HS-5 (cell line): ENCODE results near the gene TIMM21.

Source experiments
- DNase-seq: peaks from one replicate; pipeline ENCODE4 v3.0.0-alpha.2; 2012; ENCODE audit warnings: low read depth

Gene TIMM21

GRCh38 chr18:74147779-74148542 lies at the start of gene TIMM21, which contains the start of gene FBXO15:
Gene TIMM21, plus strand, starts transcription at chr18:74148523. Its CDS starts 286 bp downstream, at chr18:74148809.
Gene FBXO15, minus strand, starts transcription at chr18:74147834. Its CDS starts 49 bp downstream, at chr18:74147785.
- peak; percentile 77 for DNase-seq

- DNase-seq = no peak
Observed at GRCh38 chr18:74108460-74108859, 39.9 kb upstream of the TIMM21 start.

GRCh38 chr18:74110149-74110548 lies 38.2 kb upstream of the TIMM21 start:
- no peak for DNase-seq

GRCh38 chr18:74110976-74111375 lies 37.3 kb upstream of the TIMM21 start:
- no peak for DNase-seq

- DNase-seq = no peak
Observed at GRCh38 chr18:74113711-74114110, 34.6 kb upstream of the TIMM21 start.

GRCh38 chr18:74114116-74114515 lies 34.2 kb upstream of the TIMM21 start:
- DNase-seq = no peak

- no peak for DNase-seq
Observed at GRCh38 chr18:74115046-74115445, 33.3 kb upstream of the TIMM21 start.

- no peak for DNase-seq
Observed at GRCh38 chr18:74116633-74117554, 31.4 kb upstream of the TIMM21 start.

- no peak for DNase-seq
Observed at GRCh38 chr18:74123200-74123599, 25.1 kb upstream of the TIMM21 start.

- DNase-seq = no peak
Observed at GRCh38 chr18:74124642-74125041, 23.7 kb upstream of the TIMM21 start.

- no peak for DNase-seq
Observed at GRCh38 chr18:74126684-74127655, 21.4 kb upstream of the TIMM21 start.

- no peak for DNase-seq
Observed at GRCh38 chr18:74128159-74128558, 20.2 kb upstream of the TIMM21 start.

GRCh38 chr18:74131124-74131523 lies 17.2 kb upstream of the TIMM21 start:
- DNase-seq = no peak

GRCh38 chr18:74132201-74132600 lies 16.1 kb upstream of the TIMM21 start:
- no peak for DNase-seq

GRCh38 chr18:74137920-74138538 lies 10.3 kb upstream of the TIMM21 start:
- DNase-seq = no peak

GRCh38 chr18:74139411-74139810 lies 8.9 kb upstream of the TIMM21 start:
- DNase-seq = no peak

GRCh38 chr18:74139888-74140287 lies 8.4 kb upstream of the TIMM21 start:
- DNase-seq = no peak

GRCh38 chr18:74140582-74140981 lies 7.7 kb upstream of the TIMM21 start:
- DNase-seq = no peak

GRCh38 chr18:74141667-74142066 lies 6.7 kb upstream of the TIMM21 start:
- DNase-seq = no peak

GRCh38 chr18:74142252-74142651 lies 6.1 kb upstream of the TIMM21 start:
- DNase-seq = no peak

- no peak for DNase-seq
Observed at GRCh38 chr18:74146756-74147155, 1.6 kb upstream of the TIMM21 start.

- DNase-seq = no peak
Observed at GRCh38 chr18:74147491-74147778, 888 bp upstream of the TIMM21 start.
